Neural cell (in vitro differentiated cells): ENCODE measurements around the gene TPRA1. TPM values are rescaled to one million over a fixed set of nuclear protein-coding genes. Genes with fewer than 3 reads are reported as not detected.

Source experiments
- H2AFZ ChIP-seq: fragments of 200-600, 300-800 bp; sonication (generic), shearing (Covaris generic); 2 replicates; pipeline ENCODE4 v1.6.0; 2014; ENCODE audit warnings: low read depth, mild to moderate bottlenecking, antibody characterized with exemption, low read length, moderate library complexity
- H3F3A ChIP-seq: fragments of 200-600 bp; shearing (Covaris generic); 2 replicates; pipeline ENCODE4 v1.6.1; 2016; ENCODE audit warnings: mild to moderate bottlenecking, moderate library complexity, mixed read lengths, antibody characterized with exemption, low read length; ENCODE audit not compliant: insufficient read depth, poor library complexity, severe bottlenecking
- H3K27ac ChIP-seq: fragments of 200-600, 300-800 bp; sonication (generic), shearing (Covaris generic); 2 replicates; pipeline ENCODE4 v1.5.1; 2014; ENCODE audit warnings: mild to moderate bottlenecking, low read length, moderate library complexity
- H3K27me3 ChIP-seq: fragments of 300-800, 200-600 bp; sonication (generic), shearing (Covaris generic); 2 replicates; pipeline ENCODE4 v1.6.0; 2014; ENCODE audit warnings: mild to moderate bottlenecking, low read depth, low read length, moderate library complexity; ENCODE audit not compliant: insufficient read depth
- H3K36me3 ChIP-seq: fragments of 300-800, 200-600 bp; sonication (generic), shearing (Covaris generic); 2 replicates; pipeline ENCODE4 v1.5.1; 2014; ENCODE audit warnings: mild to moderate bottlenecking, antibody characterized with exemption, low read length, moderate library complexity; ENCODE audit not compliant: insufficient read depth
- H3K4me2 ChIP-seq: fragments of 300-800, 200-600 bp; sonication (generic), shearing (Covaris generic); 2 replicates; pipeline ENCODE4 v1.6.0; 2014; ENCODE audit warnings: mild to moderate bottlenecking, low read length
- H3K4me3 ChIP-seq: fragments of 300-800, 200-600 bp; sonication (generic), shearing (Covaris generic); 2 replicates; pipeline ENCODE4 v1.5.1; 2014; ENCODE audit warnings: mild to moderate bottlenecking, low read length, moderate library complexity
- H3K79me2 ChIP-seq: fragments of 200-600 bp; shearing (Covaris generic); replicated peaks from 2 replicates; pipeline ENCODE4 v1.6.0; 2014; ENCODE audit warnings: mild to moderate bottlenecking, low read length, moderate library complexity; ENCODE audit not compliant: insufficient read depth
- H3K9ac ChIP-seq: fragments of 300-800, 200-600 bp; sonication (generic), shearing (Covaris generic); 2 replicates; pipeline ENCODE4 v1.6.1; 2016; ENCODE audit warnings: mild to moderate bottlenecking, low read length, mixed read lengths
- H3K9me2 ChIP-seq: fragments of 200-600 bp; shearing (Covaris generic); 2 replicates; pipeline ENCODE4 v1.6.1; 2016; ENCODE audit warnings: mild to moderate bottlenecking, low read length, mixed read lengths; ENCODE audit not compliant: insufficient read depth
- H3K9me3 ChIP-seq: fragments of 200-600, 300-800 bp; sonication (generic), shearing (Covaris generic); 2 replicates; pipeline ENCODE4 v1.6.1; 2016; ENCODE audit warnings: mild to moderate bottlenecking, mixed run types, low read length, moderate library complexity, mixed read lengths
- H4K20me1 ChIP-seq: fragments of 200-600 bp; shearing (Covaris generic); 2 replicates; pipeline ENCODE4 v1.6.1; 2016; ENCODE audit warnings: mild to moderate bottlenecking, mixed run types; ENCODE audit not compliant: insufficient read depth
- EP300 ChIP-seq: fragments of 450-650 bp; conservative IDR thresholded peaks from 2 replicates; pipeline ENCODE4 v1.6.1; 2014; ENCODE audit warnings: antibody characterized with exemption, mild to moderate bottlenecking, moderate library complexity; ENCODE audit not compliant: poor library complexity, severe bottlenecking
- EZH2 ChIP-seq: fragments of 200-600, 300-800 bp; shearing (Covaris generic), sonication (generic); IDR thresholded peaks from 2 replicates; pipeline ENCODE4 v1.6.1; 2014; ENCODE audit warnings: antibody characterized with exemption, low read length, borderline replicate concordance, mild to moderate bottlenecking; ENCODE audit not compliant: insufficient read depth, poor library complexity, severe bottlenecking
- MXI1 ChIP-seq: fragments of 450-650 bp; conservative IDR thresholded peaks from 2 replicates; pipeline ENCODE4 v1.6.1; 2014; ENCODE audit warnings: antibody characterized with exemption, mild to moderate bottlenecking; ENCODE audit not compliant: poor library complexity, severe bottlenecking
- POLR2AphosphoS5 ChIP-seq: IDR thresholded peaks from 2 replicates; pipeline ENCODE4 v1.6.1; 2012
- RAD21 ChIP-seq: fragments of 450-650 bp; conservative IDR thresholded peaks from 2 replicates; pipeline ENCODE4 v1.6.1; 2014; ENCODE audit warnings: antibody characterized with exemption, mild to moderate bottlenecking, moderate library complexity
- SMC3 ChIP-seq: fragments of 450-650 bp; conservative IDR thresholded peaks from 2 replicates; pipeline ENCODE4 v1.6.1; 2014; ENCODE audit warnings: antibody characterized with exemption, mild to moderate bottlenecking, moderate library complexity; ENCODE audit not compliant: poor library complexity
- TAF1 ChIP-seq: IDR thresholded peaks from 2 replicates; pipeline ENCODE4 v1.6.1; 2012; ENCODE audit warnings: low read depth
- polyA plus RNA-seq: library from polyadenylated mRNA; depleted of rRNA; stranded (reverse); fragments of >200 nt; gene quantifications from 2 replicates; pipeline ENCODE4 v1.2.3, GENCODE V29; 2014
- TF ChIP-seq, protein P1 (sequence below): fragments of 450-650 bp; IDR thresholded peaks from 2 replicates; pipeline ENCODE4 v1.5.1; 2014; ENCODE audit warnings: antibody characterized with exemption, mild to moderate bottlenecking, moderate library complexity; ENCODE audit not compliant: poor library complexity, severe bottlenecking
- TF ChIP-seq, protein P2 (sequence below): IDR thresholded peaks from 2 replicates; pipeline ENCODE4 v1.6.1; 2012; ENCODE audit warnings: borderline replicate concordance

The TPRA1 gene
- polyA plus RNA-seq, 1 donor from 2014 or later = 26.5 TPM

DNA sequence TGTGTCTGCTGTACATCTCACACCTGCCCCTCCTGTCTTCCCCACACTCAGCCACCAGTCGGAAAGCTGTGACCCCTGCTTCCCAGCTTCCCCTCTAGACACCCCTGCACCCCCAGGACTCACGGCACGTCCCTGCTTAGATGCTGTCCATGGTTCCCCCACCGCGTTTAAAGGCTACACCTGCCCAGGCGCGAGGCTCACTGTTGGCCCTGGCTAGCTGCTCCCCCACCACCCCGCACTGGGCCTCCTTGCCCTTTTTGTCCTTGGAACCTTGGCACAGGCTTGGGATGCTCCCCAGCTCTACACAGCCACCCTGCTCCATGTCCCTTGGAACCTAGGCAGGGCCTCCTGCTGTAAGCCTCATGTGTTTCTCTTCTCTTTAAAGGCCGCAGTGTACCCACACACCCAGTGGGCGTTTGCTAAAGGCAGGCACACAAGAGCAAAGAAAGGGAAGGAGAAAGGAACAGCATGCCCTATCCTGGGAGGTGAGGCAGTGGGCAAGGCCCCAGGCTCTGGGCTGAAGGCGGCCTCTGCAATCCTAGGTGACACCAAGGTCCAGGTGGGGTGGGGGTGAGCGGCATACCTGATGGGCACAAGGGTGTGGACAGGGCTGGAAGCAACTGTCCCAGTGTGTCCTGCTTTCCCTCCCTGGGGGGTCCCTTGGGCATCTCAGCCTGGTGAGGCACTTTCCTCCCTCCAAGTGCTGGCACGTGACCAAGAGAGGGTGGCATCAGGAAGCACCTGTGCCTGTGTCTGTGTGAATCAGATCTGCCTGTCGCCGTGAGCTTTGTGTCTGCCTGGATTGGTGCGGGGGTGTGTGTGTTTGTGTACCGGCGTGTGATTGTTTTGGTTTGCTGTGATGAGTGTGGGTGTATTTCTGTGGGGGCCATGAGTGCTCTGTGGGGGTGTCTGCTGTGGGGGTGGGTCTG is 54.4 kb downstream of the TPRA1 start:
- Histone ChIP-seq H3K9me2 (no peaks in the 10 kb centered on the region), H3F3A (no peaks in the 10 kb centered on the region), H3K4me3 (peak overlapping the region; percentile 43), H3K9me3 (no peaks in the 10 kb centered on the region), H3K79me2 (no peaks in the 10 kb centered on the region), H3K27me3 (no peaks in the 10 kb centered on the region), H4K20me1 (no peaks in the 10 kb centered on the region), H2AFZ (peak overlapping the region; percentile 75), H3K27ac (peak overlapping the region; percentile 85), H3K36me3 (no peaks in the 10 kb centered on the region), H3K4me2 (no peak overlapping the region), H3K9ac (peak overlapping the region; percentile 64)
- TF ChIP-seq SMC3 = no peak
- TF ChIP-seq, protein P1, sequence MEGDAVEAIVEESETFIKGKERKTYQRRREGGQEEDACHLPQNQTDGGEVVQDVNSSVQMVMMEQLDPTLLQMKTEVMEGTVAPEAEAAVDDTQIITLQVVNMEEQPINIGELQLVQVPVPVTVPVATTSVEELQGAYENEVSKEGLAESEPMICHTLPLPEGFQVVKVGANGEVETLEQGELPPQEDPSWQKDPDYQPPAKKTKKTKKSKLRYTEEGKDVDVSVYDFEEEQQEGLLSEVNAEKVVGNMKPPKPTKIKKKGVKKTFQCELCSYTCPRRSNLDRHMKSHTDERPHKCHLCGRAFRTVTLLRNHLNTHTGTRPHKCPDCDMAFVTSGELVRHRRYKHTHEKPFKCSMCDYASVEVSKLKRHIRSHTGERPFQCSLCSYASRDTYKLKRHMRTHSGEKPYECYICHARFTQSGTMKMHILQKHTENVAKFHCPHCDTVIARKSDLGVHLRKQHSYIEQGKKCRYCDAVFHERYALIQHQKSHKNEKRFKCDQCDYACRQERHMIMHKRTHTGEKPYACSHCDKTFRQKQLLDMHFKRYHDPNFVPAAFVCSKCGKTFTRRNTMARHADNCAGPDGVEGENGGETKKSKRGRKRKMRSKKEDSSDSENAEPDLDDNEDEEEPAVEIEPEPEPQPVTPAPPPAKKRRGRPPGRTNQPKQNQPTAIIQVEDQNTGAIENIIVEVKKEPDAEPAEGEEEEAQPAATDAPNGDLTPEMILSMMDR = no peak
- TF ChIP-seq RAD21 = no peak
- TF ChIP-seq MXI1 = no peak
- no peak for TF ChIP-seq POLR2AphosphoS5
- TF ChIP-seq TAF1 = no peak
- TF ChIP-seq, protein P2, sequence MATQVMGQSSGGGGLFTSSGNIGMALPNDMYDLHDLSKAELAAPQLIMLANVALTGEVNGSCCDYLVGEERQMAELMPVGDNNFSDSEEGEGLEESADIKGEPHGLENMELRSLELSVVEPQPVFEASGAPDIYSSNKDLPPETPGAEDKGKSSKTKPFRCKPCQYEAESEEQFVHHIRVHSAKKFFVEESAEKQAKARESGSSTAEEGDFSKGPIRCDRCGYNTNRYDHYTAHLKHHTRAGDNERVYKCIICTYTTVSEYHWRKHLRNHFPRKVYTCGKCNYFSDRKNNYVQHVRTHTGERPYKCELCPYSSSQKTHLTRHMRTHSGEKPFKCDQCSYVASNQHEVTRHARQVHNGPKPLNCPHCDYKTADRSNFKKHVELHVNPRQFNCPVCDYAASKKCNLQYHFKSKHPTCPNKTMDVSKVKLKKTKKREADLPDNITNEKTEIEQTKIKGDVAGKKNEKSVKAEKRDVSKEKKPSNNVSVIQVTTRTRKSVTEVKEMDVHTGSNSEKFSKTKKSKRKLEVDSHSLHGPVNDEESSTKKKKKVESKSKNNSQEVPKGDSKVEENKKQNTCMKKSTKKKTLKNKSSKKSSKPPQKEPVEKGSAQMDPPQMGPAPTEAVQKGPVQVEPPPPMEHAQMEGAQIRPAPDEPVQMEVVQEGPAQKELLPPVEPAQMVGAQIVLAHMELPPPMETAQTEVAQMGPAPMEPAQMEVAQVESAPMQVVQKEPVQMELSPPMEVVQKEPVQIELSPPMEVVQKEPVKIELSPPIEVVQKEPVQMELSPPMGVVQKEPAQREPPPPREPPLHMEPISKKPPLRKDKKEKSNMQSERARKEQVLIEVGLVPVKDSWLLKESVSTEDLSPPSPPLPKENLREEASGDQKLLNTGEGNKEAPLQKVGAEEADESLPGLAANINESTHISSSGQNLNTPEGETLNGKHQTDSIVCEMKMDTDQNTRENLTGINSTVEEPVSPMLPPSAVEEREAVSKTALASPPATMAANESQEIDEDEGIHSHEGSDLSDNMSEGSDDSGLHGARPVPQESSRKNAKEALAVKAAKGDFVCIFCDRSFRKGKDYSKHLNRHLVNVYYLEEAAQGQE = no peak

DNA sequence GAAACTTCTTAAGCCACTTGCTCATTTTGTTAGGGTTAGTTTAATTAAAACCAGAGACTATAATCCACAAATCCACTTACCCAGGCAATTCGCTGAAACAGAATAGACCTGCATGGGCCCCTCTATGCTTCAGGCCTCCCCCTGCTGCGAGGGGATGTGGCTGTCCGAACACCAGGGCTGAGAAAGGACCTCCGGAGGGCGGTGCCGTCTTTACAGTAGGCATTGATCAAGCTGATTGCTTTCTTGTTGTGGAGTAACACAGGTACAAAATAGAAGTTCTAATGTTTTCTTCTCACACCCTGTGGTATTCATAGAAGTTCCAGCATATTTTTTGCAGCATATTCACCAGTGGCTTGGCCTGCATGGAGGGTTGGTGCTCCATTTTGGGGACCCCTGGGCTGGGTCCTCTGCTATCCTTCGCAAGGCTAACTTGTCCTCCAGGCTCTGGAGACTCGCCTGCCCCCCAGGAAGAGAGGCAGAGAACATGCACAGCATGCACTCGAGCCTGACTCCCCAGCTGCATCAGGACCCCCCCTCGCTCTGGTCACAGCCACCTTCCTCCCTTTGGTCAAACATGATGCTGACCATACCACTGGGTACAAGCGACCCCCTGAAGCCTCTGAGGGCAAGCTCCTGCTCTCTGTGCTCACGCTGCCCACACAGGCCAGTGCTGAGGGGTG is 55.3 kb downstream of the TPRA1 start:
- Histone ChIP-seq H3K9me2 (no peaks in the 10 kb centered on the region), H3K27ac (no peak overlapping the region)

More for the DNA sequence above, 55.3 kb downstream of the TPRA1 start:
- no peak for TF ChIP-seq SMC3
- TF ChIP-seq, protein P1 = no peak
- no peak for TF ChIP-seq EZH2
- no peak for TF ChIP-seq RAD21
- no peak for TF ChIP-seq POLR2AphosphoS5
- no peak for TF ChIP-seq MXI1
- TF ChIP-seq, protein P2 = no peak
- no peak for TF ChIP-seq EP300
- TF ChIP-seq TAF1 = no peak
- Histone ChIP-seq H3K9me3 (no peaks in the 10 kb centered on the region), H3K36me3 (no peaks in the 10 kb centered on the region), H3K79me2 (no peaks in the 10 kb centered on the region), H3K9ac (no peak overlapping the region), H2AFZ (no peak overlapping the region), H4K20me1 (no peaks in the 10 kb centered on the region), H3K27me3 (no peaks in the 10 kb centered on the region), H3F3A (no peaks in the 10 kb centered on the region), H3K4me2 (no peak overlapping the region), H3K4me3 (no peak overlapping the region)
